GM18511 (cell line): ENCODE measurements around the gene NEGR1.

Experiments used
- ATAC-seq: cut with Tn5 transposase; IDR thresholded peaks from one replicate; pipeline ENCODE4 v1.9.1; 2021; ENCODE audit warnings: mild to moderate bottlenecking, moderate library complexity; ENCODE audit not compliant: unreplicated experiment

Gene NEGR1

DNA sequence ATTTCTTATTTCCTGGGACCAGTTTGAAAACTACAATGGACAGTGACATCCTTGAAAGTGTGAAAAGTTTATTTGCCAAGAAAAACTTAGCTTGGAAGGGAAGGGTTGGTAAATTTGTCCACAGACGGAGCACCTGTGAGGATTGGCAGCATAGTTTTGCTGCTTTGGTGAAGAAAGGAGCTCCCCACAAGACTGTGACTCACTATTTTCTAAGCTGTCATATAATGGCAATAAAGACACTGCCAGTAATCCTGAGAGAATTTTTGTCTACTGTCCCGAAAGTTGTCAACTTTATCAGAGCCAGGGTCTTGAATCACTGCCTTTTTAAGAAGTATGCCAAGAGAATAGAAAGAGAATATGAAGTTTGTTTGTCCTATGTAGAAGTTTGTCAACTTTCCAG is 230.8 kb downstream of the NEGR1 start:
- no peak for ATAC-seq

DNA sequence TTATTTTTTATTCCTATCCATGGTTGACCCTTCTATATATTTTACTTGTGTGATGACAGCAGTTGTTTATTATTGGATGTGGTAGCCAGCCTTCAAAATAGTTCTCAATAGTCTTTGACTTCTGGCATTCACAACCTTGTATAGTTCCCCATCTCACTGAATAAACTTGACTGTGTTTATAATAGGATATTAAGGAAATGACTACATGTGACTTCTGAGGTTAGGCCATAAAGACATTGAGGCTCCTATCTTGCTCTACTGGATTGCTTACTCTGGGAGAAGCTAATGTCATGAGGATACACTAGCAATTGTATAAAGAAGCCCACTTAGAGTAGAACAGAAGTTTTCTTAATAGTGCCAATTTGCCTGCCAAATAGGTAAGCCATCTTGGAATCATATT is 231.8 kb downstream of the NEGR1 start:
- no peak for ATAC-seq

DNA sequence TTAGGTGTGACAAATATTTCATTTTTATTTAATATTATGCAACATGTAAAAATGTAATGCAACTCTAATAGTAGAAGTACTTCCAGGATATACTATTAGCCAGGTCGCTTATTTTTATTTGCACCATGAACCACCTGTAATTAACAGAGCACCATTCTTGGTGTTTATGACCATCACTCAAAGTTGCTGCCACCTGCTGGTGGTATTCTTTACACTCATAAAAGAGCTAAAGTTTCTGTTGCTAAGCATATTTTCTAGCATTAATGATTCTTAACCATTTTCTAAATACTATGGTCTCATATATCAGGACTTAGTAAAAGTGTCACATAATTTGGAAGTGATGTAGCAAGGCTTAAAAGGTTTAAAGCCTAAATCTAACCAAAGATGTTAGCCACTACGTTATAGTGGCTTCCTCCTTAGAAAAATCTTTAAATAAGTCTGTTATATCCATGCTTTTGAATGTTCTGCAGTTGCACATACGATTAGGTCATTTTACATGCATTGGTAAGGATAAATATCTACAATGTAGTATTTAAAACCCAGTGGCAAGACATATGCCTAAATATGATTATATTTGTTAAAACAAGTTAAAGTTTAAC is 244.5 kb downstream of the NEGR1 start:
- ATAC-seq, result peak; percentile 74

DNA sequence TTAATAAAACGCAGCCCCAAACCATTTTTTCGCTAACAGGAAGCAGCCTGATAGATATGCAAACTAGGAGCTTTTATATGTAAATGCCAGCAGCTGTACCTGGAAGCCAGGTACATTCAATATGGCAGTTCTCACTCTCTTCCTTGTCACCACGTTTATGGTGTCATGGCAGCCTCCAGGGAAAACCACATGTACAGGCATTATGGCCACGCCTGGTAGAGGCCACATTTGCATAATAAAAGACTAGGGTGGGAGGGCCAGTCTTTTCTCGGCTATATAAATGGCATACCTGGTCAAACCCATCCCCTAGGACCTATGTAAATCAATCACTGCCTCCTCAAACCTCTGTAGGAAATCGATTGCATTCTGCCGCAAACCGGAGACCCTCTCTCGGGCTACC is 247.5 kb downstream of the NEGR1 start:
- no peak for ATAC-seq

DNA sequence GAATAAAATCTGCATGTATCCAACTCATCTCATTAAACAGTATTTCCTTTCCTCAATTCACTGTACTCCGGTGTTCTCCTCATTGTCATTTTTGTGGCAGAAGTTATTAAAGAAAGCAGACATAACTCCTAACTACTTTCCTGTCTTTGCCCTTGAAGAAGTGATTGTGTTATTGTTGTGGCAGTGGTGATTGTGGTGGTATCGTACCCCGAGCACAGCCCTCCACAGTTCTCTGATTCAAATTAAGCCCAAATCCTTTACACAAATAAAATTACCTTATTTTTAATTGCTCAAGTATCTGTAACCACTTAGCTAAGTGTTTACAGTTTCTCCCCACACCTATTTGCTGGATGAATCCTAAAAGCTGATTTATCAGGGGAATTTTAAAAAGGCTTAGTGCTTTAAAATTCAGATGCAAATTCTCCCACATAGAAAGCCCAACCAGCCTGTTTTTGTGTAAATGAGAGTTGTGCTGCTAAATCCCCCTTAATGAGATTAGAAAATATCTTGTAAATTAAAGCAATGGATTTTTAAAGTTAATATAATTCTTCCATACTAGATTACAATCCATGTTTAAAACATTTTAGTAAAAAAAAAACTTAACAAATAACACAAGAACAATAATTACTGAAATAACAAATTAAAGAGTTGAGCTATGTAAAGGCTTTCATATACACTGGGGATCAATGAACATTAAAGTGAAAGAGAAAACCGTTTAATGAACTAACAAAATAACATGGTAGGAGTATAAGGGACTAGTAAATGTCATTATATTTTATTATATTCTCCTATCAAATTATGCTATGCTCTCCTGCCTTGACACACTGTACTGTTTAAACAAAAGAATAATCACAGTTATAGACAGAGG is 259.0 kb downstream of the NEGR1 start:
- ATAC-seq, result no peak

DNA sequence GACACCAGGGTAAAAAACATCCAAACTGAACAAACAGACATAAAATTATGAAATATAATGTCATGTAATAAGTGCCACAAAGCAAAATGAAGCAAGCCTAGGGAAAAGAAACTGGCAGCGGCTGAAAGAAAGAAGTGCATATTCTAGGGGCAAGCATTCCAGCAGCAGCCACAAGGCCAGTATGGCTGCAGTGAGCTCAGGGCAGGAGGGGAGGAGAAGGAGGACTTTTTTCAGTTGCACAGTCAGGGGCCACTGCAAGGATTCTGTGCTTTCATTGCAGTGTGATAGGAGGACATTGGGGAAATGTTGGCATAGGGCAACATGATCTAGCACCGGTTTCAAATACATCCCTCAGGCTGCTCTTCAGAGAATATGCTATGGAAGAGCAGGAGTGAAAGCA is 263.8 kb downstream of the NEGR1 start:
- ATAC-seq, result no peak

DNA sequence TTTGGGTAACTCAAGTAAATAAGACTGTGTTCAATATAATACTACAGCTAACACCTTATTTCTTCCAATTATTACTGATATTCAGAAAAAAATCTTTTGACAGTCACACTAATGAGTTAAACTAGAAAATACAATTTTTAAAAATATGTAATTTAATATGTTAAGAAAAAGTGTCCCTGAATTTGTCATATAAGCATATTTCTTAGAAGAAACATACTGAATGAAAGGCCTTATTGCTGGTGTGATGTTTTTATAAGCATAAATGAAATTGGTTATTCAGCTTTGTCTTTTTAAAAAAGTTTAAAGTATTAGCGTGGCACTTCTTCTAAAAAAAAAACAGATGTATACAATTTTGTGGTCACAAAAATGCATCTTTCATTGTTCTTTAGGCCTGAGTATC is 267.3 kb downstream of the NEGR1 start:
- no peak for ATAC-seq

DNA sequence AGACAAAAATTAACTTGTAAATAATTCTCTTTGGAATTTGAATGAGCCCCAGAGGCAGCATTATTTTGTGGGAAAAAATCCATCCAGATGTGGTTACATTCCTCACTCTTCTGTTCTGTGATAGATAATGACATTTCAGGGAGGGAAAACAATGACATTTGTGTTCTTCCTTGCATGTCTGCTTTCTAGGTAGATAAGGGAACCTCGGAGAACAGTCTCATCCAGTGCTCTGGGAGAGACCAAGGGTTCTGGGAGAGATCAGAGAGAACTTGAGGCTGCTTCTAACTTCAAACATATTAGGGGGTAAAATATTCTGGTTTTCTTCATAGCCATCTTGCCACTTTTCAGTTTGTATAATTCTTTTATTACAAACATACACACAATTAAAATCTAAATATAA is 269.2 kb downstream of the NEGR1 start:
- no peak for ATAC-seq

DNA sequence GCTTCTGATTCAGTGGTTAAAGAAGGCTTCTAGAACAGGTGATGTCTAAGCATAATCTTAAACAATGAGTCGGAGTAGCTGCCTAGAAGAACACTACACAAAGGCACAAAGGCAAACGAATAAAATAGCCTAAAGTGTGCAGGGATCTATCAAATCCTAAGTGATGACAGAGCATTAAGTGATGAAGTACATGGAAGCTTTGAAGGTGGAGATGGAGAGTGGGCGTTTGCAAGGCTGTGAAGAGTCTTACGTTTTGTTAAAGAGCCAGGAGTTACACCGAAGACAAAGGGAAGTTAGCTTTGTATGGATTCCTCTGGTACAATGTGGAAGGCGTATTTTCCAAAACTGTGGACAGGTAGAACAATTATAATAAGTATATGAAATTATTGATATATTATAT is 270.6 kb downstream of the NEGR1 start:
- ATAC-seq, result no peak

DNA sequence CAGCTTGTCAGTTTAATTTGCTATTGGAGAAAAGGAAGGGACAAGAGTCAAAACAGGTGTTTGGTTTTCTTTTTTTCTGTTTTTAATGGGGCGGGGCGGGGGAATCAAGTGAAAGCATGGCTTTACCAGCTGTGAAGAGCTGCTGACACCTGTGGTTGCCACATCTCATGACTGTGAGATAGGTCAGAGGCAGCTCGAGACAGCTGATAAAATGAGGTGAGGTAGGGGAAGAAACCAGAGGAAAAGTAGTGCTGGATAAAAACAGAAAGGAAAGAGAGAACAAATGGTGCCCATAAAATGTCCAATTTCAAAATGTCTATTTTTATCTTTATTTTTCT is 272.3 kb downstream of the NEGR1 start:
- no peak for ATAC-seq

DNA sequence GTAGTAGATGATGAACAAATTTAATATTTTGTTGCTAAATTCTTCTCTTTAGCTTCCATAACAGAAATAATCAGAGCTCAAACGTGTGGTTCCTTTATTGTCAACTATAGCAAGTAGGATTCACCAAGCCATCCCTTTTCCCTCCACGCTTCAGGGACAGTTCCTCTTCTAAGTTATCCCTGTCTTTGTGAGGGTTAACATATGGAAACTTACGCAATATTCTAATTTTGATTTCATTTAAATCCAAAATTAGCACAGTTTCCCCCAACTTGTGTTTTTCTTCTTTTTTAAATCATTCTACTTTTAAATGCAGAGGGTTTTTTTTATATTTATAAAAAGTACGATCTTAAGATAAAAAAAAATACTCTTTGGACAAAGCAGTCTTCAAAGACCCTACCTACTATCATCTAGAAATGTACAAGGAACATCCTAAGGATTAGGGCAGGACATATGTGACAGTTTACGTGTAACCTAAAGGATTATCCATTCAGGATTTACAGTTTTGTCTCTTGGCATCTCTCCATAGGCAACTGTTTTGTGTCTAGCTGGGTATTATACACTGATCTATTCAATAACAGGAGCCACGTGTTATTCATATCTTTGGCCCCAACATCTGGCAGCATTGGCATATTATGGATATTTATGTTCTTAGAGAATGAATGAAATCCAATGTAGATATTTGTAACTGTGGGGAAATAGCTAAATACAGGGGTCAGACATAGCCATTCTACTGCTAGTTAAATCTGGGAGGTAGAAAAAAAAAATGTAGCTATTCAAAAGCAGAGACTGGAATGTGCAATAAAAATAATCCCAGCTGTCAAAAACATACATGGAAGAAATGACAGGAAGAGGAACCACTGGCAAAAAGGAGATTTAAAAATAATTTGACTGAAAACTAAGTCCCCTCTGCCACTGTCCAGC is 272.9 kb downstream of the NEGR1 start:
- ATAC-seq, result no peak

DNA sequence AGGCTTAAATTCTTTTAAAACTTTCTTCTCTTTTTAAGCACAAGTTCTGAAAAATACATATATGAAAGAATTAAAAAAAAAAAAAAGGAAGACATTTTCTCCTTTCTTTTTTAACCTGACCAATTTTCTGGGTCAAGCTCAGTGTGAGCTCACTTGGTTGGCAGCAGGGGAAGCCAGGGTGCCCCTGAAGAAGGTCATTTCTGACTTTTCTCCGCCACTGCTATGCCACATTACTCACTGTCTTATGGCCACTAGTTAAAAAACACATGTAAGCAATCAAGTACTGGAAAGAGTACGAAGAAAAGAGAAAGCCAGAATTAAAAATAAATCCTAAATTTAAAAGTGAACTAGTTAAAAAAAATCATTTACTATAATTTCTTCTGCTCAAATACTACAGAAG is 275.0 kb downstream of the NEGR1 start:
- no peak for ATAC-seq

DNA sequence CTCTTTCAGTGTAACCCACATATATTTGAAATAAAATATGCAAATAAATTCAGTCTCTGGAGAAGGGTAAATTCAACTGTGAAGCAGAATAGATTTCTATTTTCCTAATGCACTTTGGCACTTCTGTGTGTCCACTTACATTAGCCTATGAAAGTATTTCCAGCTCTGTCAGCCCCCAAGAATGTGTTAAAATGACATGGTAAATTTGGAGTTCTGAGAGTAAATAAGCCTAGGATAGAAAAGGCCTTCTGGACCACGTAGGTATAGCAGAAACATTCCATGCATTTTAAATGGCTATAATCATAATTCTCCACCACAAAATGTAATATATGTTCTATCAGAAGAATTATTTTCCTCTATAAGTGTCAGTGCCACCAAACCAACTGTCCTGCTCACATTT is 276.2 kb downstream of the NEGR1 start:
- ATAC-seq, result no peak

DNA sequence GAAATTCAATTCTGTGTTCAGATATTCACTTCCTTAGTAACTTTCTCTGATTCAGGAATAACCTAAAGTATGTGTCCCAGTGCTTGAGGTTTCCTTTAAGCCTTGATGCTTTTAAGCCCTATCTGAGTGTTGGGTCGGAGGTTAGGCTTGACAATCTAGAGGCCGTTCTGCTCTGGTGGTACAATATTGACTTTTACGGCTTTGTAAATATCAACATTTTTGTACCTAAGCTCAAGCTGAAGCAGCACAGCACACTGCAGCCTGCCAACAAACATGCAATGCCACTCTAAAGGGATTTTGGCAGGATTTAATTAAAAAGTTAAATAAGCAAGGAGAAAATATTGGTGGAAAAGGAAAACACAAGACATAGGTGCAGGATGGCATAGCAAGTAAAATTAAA is 279.2 kb downstream of the NEGR1 start:
- ATAC-seq, result no peak

DNA sequence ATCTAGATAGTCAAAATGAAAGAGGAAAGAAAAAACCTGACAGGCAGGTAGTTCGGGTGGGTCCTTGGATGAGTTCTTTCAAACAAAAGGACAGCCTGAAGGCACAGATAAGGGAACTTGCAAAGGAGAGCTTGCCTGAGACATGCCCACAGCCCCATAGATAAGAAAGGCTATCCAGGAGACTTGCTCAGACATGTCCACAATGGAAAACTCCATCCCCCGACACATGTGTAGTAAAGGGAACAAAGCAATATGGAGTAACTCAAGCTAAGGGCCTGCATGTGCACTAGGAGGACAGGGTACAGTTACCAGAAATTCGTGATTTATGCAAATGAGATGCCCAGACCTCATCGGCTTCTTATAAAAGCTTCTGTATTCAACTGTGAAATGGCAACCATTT is 281.5 kb downstream of the NEGR1 start:
- no peak for ATAC-seq

DNA sequence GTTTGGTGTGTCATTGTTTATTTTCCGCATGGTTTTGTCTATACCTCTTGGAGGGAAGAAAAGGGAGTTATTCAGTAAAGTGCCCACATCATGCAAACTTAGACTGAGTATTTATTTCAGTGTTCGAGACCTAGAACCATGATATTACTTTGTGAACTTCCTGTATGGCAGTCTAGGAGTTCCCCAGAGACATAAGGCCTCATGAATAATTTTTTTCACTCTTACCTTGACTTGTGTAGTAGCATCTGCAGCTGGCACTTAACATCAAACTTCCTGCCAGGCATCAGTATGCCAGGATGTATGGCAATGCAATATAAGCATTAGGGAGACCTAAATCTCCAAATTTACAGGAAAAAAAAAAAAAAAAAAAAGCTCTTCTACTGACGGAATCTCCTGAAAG is 287.7 kb downstream of the NEGR1 start:
- ATAC-seq, result no peak

DNA sequence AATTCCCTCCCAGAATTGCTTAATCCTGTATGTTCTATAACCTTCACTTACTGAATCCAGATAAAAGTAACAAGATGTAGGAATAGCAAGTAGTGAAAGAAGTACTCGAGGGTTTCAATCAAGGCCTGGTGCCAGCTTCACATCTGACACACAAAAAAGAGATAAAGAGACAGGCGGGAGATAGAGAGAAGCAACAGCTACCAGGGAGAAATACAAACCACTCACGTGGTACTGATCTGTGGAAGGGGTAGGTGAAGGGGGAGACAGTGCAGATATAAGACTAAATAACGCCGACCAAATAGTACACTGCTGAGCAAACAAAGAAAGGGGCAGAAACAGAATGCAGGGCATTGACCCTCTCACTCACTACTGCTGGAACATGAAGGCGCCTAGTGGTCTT is 295.2 kb downstream of the NEGR1 start:
- ATAC-seq, result no peak

DNA sequence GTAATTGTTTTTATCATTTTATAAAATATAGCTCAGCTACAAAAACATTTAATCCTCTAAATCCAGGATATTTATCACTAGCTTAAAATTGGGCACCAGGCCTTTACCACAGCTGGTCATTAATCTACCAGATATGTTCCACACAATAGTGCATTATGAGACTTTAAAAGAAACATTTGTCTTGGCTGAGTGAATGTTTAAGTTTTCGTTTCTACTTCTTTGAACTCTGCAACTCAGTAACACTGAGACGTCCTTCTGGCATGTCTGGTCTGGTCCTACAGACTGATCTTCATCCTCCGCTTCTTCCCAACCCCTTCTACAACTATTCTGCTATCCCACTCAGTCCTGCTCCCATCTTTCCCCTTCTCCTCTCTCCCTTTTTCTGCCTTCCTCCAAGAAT is 296.2 kb downstream of the NEGR1 start:
- no peak for ATAC-seq

DNA sequence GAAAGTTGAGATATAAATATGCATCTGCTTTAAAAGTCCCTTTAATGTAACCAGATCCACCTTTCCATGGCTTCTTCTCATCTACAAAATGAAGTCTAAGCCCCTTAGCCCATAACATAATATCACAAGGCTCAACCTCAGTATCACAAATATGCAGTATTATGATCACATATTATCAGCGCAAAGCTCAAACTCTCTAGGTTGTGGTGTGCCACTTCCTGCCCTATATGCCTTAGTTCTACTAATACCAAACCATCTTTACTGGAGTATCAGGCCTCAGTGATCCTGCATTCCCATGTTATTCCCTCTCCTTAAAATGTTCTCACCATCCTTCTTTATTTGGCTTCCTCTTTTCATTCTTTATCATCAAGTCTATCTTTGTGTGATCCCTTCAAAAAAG is 301.8 kb downstream of the NEGR1 start:
- no peak for ATAC-seq

DNA sequence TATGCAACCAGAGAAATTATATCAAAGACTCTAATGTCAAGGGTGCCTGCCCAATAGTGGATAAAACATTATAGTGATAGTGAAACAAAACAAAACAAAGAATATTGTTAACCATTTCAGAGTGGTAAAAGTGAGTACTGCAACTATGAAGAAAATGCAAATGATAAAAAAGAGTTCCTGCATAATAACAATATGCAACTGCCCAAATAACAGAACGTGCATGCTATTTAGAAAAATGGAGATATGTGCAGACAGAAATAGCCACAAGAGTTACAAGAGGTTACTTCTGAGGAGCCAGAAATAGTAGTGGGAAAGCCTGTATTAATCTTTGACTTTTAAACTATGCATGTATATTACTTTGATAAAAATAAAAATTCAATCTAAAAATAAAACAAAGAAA is 302.5 kb downstream of the NEGR1 start:
- no peak for ATAC-seq

DNA sequence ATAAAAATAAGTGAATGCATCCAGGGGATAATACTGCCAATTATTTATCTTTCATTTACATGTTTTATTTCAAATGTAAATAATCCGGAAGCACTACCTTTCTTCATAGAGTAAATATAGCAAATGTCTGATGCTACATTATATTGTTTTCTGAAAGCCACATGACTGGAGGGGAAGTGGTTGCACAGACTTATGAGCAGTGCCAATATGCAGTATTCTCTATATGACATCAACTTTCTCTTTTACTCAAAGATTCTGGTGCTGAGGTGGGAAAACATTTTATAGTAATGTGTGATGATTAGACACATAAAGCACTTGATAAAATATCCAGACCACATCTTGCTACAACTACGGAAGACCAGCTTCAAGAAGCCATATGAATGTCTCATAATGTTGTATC is 314.7 kb downstream of the NEGR1 start:
- ATAC-seq, result peak; percentile 76

DNA sequence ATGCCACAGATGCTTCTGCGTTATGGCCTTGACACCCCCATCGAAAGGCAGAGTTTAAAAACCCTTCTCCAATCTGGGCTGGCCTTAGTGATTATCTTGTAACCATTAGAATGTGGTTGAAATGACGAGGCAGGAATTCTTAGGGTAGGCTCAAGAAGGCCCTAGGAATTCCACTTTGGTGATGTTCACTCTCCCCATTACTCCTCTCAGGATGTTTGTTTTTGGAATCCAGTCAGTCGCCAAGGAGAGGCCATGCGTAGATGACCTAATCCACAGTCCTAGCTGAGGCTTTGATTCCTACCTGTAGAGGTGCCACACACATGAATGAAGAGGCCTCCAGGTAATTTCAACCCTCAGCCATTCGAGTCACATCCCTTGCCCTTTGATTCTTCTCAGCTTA is 318.2 kb downstream of the NEGR1 start:
- ATAC-seq, result no peak
